Activated CD8-positive, alpha-beta memory T cell treated with anti-CD3 and anti-CD28 coated beads, Interleukin-2, amount 50 U/mL, for 4 hours (primary cell): ENCODE data around the gene ATG3.
"Not testable (repeated sequence)": the region's sequence is repeated elsewhere in the genome, so short reads cannot be mapped to it uniquely, and the experiment has no call there.

Experiments used
- DNase-seq: peaks from one replicate; pipeline ENCODE4 v3.0.0-alpha.2; 2020

Gene ATG3

DNA sequence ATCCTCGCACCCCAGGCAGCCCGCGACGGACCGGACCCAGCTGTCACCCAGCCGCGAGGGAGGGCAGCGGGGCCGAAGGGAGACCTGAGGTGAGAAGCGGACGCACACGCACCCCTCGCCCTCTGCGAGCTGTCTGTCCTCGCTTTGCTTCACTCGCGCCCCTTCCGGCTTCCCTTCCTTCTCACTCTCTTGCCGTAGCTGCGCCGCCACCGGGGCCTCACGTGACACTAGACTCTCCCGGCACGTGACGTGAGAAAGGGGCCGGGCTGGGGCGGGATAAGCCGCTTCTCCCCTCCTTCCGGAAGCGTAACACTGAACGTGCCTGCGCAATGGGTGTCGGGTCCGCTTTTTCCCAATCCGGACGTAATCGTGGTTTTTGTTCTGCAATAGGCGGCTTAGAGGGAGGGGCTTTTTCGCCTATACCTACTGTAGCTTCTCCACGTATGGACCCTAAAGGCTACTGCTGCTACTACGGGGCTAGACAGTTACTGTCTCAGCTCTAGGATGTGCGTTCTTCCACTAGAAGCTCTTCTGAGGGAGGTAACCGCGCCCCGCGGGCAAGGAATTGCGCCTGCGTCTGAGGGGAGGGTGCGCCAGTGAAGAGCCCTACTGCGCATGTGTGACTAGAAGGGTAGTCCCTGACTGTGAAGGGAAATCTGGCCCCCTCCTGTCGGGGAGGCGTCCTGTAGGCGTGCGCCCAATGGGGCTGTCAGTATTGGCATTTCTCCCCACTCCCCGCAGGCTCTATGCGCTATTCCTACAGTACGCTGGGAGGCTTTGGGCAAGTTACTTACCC is at the start of gene ATG3, which contains the start of gene SLC35A5:
Gene ATG3, minus strand, starts transcription at position 229 of the 796 bp plus-strand sequence. CDS start 434 bp downstream, outside the sequence.
Gene SLC35A5, plus strand, starts transcription at position 312 of the 796 bp plus-strand sequence. CDS start 1,359 bp downstream, outside the sequence.
- DNase-seq: peak; percentile 98

- DNase-seq: no peak
Measured at GRCh38 chr3:112610121-112610520, 48.4 kb upstream of the ATG3 start.

GRCh38 chr3:112607863-112608262 is 46.1 kb upstream of the ATG3 start:
- DNase-seq: no peak

DNA sequence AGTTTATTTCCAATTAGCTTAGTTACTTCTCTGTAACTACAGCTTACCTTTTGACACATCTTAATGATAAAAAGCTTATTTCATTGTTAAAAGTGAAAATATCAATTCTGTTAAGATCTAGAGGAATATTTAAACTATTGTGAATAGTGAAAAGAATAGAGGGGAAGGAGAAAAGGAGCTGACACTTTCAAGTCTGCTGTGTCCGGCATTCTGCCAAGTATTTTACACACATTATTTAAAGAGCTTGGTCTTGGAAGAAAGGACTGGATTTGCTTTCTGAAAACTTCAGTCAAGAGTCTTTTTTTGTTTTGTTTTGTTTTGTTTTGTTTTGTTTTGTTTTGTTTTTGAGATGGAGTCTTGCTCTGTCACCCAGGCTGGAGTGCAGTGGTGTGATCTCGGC is 44.3 kb upstream of the ATG3 start:
- DNase-seq: no peak

- DNase-seq: no peak
Measured at GRCh38 chr3:112605285-112605684, 43.5 kb upstream of the ATG3 start.

GRCh38 chr3:112604536-112604935 is 42.8 kb upstream of the ATG3 start:
- no peak for DNase-seq

GRCh38 chr3:112602217-112602838 is 40.6 kb upstream of the ATG3 start:
- no peak for DNase-seq

DNA sequence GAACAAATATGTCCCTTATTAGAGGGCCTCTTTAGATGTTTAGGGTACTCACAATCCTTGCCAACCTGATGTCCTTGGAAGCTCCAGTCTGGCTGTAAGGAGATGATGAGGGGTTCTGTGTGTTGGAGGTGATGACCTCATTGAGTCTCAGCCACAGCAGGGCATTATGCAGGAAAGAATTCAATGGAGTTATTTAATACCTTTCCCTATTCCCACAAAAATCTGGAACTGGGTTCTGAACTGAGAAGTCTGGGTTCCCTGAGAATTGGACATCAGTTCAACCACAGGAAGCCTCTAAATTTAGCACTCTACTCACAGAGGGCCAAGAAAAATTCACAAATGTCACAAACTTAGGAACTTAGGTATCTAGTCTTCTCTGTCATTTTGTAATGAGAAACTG is 37.0 kb upstream of the ATG3 start:
- no peak for DNase-seq

GRCh38 chr3:112597945-112598344 is 36.2 kb upstream of the ATG3 start:
- no peak for DNase-seq

- no peak for DNase-seq
Measured at GRCh38 chr3:112594856-112595255, 33.1 kb upstream of the ATG3 start.

DNA sequence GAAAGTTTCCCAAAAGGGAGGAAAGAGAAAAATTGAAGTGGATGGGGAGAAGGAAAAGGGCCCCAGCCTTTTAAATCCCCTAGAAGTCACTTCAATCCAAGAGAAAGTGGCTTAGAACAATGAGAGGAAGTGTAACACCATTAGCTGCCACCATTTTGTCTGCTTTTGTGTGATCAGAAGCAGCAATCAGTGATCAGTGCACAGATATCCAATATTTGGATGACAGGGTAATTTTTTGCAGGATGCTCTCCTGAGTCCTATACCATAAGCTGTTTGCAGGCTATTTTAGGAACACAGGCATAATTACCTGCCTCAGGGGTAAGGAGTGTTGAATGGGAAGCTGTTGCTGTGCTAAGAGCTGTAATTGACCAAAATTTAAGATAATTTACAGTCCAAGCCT is 31.5 kb upstream of the ATG3 start:
- no peak for DNase-seq

- DNase-seq: no peak
Measured at GRCh38 chr3:112587336-112587735, 25.6 kb upstream of the ATG3 start.

DNA sequence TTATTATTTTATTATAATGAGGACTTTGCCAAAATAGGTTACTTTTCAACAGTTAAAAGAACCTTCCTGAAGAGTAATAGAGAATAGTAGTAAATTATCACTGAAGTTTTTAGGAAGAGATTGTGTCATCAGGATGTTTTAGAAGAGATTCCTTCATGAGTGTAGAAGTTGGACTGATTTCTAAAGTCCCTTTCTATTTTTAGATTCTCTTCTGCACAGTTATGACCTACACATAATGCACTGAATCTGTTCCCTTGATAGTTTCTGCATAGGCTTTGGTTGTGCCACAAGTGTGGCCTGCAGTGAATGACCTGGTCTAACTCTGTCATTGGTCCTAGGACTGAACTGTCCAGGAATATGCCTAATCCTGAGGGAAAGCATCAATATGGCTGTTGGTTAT is 24.0 kb upstream of the ATG3 start:
- DNase-seq: no peak

- no peak for DNase-seq
Measured at GRCh38 chr3:112583105-112583504, 21.3 kb upstream of the ATG3 start.

GRCh38 chr3:112582244-112582874 is 20.6 kb upstream of the ATG3 start:
- peak; percentile 17 for DNase-seq

DNA sequence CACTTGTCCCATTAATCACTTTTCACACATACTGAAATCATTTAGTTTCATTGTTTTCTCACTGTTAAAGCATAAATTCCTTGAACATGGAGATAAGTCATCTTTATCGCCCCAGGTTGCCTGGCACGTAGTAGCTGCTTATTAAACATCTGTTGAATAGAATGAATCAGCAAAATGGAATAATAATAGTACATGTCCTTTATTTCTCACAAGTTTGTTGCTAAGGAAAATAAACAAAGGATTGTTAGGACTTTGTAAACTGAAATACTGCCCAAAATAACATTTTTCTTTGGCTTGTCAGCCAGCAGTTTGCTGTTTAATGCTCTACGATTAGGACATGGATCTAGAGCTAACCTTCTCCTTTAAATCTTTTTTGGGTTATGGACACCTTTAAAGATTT is 17.9 kb upstream of the ATG3 start:
- no peak for DNase-seq

DNA sequence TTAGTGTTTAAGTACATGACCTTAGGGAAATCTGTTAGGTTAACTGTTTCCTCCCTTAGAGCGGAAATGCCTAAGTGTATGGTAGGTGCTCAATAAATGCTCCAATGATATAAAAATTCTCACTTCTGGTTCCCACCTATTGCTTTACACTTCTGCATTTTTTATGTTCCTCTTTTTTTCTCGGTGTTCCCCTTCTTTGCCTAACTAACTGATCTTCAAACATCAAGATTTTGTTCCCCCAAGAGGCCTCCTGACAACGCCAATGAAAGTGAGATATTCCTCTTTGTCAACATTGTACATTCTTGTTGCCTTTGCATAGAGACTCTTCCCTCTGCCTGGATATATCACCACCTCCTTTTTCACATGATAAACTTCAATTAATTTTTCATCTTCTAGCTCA is 17.5 kb upstream of the ATG3 start:
- DNase-seq: no peak

DNA sequence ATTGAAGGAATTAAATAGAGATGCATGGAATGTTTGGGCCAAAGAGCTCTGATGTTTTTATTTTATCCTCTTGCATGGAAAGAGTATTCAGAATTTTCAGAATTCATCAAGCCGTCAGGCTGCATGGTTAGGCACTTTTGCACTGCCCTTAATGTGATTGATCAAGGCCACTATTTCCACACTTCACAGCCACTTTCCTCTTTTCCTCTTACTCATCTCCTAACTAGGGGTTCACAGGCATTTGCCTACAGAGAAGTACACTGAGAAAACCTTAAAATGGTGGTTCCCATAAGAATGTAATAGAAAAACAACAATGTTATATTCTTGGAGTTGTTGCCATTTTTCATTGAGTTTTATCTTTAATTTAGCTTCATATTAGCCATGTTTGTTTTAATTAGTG is 10.9 kb upstream of the ATG3 start:
- DNase-seq: no peak

DNA sequence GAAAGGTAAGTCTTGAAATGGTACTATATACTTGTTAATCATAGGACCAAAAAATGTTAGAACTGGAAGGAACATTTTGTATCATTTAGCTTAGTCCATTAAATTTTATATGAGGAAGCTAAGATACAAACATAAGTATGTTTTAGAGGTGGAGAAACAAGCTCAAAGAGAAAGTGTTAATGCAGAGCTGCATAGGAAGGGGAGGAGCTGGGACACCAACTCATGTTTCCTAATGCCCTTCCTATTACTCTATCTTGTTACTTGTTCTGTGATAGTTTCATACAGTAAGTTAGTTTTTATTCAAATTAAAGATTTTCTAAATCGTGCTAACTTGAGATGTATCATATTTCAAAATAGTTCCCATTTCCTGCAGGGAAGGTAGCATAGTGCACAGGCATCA is 7.5 kb upstream of the ATG3 start:
- no peak for DNase-seq

GRCh38 chr3:112568642-112569041 is 6.9 kb upstream of the ATG3 start:
- no peak for DNase-seq

DNA sequence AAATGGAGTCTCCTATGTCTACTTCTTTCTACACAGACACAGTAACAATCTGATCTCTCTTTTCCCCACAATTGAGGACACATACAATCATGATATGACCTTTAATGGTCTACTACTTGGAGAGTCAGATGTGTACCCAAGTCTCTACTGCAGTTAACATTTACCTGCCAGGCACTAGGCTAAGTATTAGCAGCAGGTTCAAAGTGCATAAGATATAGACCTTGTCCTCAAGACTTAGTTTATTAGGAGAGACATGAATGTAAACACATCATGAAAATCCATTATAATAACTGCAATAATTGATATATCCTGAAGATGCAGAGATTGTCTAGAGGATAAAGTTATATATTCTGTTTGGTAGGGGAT is 3.2 kb upstream of the ATG3 start:
- DNase-seq: no peak

GRCh38 chr3:112564247-112564939 is 2.6 kb upstream of the ATG3 start:
- DNase-seq: not testable (repeated sequence)

DNA sequence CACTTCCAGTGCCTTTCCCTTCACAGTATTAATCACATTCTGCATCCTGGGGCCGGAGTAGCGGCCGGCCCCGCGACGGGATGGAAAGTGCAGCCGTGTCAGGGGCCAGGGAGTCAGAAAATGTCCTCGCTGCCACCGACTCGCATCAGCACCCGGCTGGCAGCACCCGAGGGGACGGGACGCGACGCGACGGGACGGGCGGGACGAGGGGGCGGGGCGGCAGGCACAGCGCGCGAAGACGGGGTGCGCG is 353 bp downstream of the ATG3 start:
- DNase-seq: peak; percentile 79
